ENCODE measurements around the gene RHEB.
"Not testable (repeated sequence)": the region's sequence is repeated elsewhere in the genome, so short reads cannot be mapped to it uniquely, and the experiment has no call there.

RHEB gene

DNA sequence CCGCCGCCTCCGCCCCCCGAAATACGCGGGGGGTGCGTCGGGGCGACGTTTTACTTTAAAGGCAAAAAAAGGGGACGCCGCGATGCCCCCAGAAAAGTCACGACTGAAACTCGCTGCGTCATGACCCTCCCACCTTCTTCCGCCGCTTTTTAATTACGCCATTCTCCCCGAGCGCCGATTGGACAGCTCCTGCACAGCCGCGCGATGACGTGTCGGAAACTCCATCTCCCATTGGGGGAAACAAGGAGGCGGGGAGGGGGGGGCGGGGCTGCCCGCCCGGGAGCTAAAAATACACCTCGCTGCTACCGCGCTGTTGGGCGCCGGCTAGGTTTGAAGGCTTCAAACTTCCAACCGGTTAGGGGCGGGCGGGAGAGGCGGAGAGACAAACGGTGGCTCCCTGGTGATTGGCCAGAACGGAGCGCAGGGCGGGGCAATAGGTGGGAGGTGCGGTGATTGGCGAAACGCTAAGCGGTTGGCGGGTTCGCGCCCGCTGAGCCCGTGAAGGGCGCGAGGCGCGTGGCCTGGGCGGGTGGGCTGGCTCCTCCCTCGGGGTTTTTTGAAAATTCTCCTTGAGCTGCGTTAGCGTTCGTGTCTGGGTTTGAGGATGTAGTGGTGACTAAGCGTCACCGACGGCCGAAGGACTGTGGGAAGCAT lies at the start of gene RHEB:
RHEB (minus strand) TSS at position 131 of the 654 bp plus-strand sequence. CDS start 384 bp downstream, outside the sequence.
- DNase-seq (ENCODE audit: low spot score) = peak; percentile 100

DNA sequence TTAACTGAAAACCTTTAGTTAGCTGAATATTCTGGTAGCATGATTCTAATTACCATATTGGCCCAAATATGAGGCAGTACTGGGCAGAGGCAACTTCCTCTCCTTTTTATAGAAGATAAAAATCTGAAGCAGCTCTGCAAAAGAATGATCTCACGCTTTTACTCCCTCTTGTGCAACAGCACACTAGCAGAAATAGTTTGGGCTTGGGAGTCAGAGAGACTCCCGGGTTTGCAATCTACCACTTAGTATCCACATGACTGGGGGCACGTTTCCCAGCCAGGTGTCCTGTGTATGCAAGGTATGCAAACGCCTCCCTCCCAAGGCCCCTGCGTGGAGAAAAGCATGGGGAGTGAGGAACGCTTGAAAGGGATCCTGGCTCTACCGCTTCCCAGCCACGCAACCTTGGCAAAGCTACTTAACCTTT lies 47.2 kb upstream of the RHEB start:
- no peak for DNase-seq (ENCODE audit: low spot score)

GRCh38 chr7:151565541-151565940 lies 45.8 kb upstream of the RHEB start:
- DNase-seq (ENCODE audit: low spot score) = no peak

DNA sequence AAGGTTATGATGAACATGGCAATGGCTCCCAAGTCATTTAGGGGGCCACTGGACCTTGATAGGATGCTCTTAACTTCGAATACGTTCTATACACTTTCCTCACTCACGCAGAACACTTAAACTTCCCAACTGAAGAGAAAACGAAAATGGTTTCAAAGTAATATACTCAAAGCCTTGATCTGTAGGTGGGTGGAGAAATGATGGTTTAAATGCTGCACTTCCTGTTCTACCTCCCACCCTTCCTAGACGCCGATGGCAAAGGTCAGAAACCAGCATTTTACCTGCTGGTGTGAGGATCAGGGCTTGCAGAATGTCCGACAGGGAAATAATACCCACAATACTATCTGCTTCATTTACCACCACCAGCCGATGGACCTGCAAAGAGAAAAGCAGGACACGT lies 40.5 kb upstream of the RHEB start:
- DNase-seq (ENCODE audit: low spot score) = no peak

DNA sequence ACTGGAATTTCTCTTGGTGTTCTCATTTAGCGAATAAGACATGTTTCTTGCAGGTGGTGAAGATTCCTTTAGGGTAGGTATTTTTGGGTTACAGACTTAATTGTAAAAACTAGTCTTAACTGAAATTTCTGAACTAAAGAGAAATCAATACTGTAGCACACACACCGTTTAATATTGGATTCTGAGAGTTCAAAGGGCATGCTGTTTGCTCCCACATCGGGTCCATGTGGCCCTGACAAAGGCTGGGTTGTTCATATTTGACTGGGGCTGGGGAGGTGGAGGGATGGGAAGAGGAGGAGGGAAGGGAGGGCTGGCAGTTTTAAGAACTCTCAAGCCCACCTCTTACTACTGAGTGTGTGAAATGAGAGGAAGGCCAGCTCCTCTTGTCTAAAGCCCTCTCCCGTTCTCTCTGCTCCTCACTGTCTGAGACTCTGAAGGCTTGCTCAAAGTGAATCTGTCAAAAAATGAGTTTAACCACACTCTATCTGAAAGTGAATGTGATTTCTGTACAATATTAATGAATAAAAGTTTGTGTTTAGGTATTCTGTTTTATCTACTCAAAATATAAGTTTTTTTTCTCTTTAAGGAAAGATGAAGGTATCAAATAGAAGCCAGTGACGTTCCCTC lies 40.0 kb upstream of the RHEB start:
- DNase-seq (ENCODE audit: low spot score) = no peak

DNA sequence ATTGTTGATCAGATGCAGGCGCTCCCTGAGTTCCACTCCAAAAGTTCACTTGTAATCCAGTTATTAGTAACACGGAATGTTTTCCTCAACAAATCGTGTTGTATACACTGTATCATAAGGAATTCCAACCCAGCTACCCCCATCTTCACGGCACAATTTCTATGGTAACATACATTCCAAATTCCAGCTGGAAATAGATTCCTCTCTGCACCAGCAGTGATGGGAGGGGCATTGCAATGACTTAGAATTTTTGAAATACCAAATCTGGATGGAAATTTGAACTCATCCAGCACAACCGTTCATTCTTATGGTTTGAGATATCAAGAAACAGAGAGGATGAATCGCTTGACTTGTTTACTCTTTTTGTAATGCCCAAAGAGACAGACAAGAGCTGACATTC lies 38.9 kb upstream of the RHEB start:
- no peak for DNase-seq (ENCODE audit: low spot score)

DNA sequence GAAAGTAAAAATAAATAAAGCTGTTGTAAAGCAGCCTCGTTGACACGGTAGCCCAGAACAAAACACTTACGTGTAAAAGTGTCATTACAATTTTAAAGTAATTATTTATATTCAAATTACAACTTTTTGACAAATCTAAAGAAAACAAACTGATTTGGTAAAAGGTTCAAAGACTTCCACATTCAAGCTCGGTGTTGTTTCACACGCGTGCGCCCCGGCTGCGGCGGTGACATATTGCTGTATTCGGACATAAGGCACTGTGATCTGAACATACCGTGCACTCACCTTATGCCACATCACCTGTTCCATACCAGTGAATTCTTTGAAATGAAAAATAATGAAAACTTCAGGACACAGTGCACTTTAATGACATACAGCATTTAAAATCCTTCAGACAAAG lies 36.9 kb upstream of the RHEB start:
- DNase-seq (ENCODE audit: low spot score) = no peak

DNA sequence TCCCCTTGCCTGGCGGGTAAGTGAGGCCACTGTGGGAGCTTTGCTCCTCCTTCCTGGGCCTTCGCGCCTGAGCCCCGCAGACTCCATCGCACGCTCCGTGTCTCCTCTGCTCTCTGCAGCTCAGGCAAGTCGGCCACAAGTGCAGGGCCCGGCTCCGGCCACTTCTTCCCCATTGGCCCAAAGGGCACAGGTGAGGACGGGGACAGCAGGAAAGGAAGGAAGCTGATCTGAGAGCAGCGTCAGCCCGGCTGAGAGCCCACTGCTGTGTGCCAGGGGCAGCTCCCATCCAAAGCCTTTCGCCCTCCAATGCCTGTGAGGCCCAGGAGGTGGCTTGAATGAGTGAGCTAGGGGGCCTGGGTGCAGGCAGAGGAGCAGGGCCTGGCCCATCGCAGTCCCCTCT lies 33.7 kb upstream of the RHEB start:
- no peak for DNase-seq (ENCODE audit: low spot score)

DNA sequence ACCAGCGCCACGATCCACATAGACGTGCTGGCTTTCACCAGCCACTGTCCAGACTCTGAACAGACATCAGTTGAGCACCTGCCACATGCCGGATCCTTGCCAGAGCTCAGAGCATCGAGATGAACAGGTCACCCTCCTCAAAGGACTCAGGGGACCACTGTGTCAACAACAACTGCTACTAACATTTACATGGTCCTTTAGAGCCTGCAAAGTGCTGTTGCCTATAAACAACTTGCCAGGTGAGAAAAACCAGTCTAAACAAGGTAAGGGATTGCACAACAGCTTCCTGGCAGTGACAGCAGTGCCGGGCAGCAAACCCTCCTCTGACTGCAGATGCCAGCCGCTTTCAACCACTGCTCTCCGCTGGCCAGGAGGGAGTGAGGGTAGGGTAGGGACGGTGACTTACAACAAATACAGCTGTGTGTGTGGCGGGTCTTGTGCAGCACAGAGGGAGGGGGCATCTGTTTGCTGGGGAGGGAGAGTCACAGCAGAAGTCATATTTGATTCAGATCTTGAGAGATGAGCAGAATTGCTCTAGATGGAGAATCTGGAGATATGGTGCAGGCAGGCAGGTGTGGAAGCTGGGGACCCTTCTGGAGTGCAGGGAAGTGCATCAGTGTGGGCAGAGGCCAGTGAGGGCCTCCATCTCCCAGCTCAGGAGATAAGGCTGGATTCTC lies 32.8 kb upstream of the RHEB start:
- DNase-seq (ENCODE audit: low spot score) = no peak

GRCh38 chr7:151551820-151552219 lies 32.1 kb upstream of the RHEB start:
- DNase-seq (ENCODE audit: low spot score) = no peak

GRCh38 chr7:151550656-151551286 lies 31.1 kb upstream of the RHEB start:
- no peak for DNase-seq (ENCODE audit: low spot score)

DNA sequence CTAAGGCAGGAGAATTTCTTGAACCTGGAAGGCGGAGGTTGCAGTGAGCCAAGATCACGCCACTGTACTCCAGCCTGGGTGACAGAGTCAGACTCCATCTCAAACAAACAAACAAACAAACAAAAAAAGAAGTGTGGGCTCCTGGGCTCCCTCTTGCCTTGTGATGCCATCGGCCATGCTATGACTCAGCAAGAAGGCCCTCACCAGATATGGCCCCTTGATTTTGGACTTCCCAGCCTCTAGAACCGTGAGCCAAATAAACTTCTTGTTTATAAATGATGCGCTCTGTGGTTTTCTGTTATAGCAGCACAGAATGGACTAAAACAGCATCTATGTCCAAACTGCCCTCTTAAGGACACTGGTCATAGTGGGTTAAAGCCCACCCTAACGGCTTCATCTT lies 29.9 kb upstream of the RHEB start:
- DNase-seq (ENCODE audit: low spot score) = no peak

DNA sequence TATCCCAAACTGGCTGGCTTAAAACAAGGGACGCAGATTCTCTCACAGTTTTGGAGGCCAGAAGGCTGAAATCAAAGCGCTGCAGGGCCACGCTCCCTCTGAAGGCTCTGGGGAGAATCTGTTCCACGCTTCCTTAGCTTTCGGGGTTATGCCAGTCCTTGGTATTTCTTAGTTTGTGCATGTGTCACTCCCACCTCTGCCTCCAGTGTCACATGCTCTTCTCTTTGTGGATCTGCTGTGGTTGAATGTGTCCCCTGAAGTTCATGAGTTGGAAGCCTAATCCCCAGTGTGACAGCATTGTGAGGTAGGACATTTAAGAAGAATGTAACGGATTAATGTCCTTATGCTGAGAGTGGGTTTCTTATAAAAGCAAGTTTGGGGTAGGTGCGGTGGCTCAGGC lies 29.4 kb upstream of the RHEB start:
- no peak for DNase-seq (ENCODE audit: low spot score)

DNA sequence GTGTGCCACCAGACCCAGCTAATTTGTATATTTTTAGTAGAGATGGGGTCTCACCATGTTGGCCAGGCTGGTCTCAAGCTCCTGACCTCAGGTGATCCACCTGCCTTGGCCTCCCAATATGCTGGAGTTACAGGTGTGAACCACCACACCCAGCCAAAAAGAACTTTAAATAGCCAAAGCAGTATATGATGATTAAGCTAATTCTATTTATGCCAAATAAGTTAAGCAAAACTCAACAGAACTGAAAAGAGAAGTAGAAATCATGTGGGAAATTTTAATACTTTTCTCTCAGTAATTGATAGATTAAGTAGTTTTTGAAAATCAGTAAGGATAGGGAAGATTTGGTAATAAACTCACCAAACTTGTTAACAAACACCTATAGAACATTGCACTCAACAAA lies 24.5 kb upstream of the RHEB start:
- no peak for DNase-seq (ENCODE audit: low spot score)

GRCh38 chr7:151542606-151543130 lies 23.0 kb upstream of the RHEB start:
- no peak for DNase-seq (ENCODE audit: low spot score)

DNA sequence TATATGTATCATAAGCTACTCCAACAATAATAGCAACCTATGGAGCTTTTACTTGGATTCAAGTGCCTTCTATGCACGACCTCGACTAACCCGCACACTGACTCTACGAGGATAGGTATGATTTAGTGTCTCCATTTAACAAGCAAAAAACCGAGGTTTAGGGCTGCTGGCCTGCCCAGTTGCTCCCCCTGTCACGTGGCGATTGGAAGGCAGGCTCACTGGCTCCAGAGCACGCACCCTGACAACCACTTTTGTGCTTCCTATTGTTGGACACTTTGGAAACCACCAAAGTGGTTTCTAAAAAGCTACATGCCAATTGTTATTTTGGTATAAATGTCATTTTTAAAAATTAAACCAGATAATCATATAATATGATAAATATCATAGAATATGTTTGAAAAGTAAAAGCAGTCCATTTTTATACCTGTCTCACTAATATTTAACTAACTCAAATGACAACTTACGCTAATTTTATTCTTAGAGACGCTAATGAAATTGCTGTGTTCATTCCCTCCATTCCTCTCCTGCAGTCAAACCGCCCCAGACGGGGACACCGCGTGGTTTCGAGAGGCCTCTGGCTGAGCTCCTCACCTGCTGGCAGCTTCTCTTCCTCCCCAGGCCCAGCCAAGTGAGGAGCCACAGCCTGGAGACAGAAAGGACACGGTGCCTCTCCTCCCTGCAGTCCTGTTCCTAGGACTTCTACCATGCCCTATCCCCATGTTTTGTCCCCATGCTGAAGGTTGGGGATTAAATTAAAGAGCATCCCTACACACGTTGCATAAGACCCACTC lies 22.2 kb upstream of the RHEB start:
- DNase-seq (ENCODE audit: low spot score) = no peak

DNA sequence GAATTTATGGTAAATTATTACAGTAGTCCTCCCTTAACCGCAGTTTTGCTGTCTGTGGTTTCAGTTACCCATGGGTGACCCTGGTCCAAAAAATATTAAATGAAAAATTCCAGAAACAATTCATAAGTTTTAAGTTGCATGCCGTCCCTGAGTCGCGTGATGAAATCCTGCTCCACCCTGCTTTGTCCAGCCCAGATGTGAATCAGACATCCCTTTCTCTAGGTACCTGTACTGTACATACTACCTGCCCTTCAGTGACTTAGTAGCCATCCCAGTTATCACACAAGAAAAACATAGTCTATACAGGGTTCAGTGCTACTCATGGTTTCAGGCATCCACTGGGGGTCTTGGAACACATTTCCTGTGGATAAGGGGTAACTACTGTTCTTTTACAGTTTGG lies 20.5 kb upstream of the RHEB start:
- DNase-seq (ENCODE audit: low spot score) = no peak

- DNase-seq (ENCODE audit: low spot score) = peak; percentile 60
Observed at GRCh38 chr7:151539088-151539671, 19.5 kb upstream of the RHEB start.

- no peak for DNase-seq (ENCODE audit: low spot score)
Observed at GRCh38 chr7:151537818-151538561, 18.3 kb upstream of the RHEB start.

DNA sequence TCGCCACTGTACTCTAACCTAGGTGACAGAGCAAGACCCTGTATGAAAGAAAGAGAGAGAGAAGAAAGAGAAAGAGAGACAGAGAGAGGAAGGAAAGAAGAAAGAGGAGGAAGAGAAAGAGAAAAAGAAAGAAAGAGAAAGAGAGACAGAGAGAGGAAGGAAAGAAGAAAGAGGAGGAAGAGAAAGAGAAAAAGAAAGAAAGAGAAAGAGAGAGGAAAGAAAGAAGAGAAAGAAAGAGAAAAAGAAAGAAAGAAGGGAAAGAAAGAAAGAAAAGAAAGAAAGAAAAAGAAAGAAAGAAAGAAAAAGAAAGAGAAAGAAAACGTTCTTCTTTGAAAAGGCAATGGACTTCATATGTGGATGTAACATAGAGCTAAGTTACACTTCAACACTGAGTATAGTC lies 16.5 kb upstream of the RHEB start:
- not testable (repeated sequence) for DNase-seq (ENCODE audit: low spot score)

DNA sequence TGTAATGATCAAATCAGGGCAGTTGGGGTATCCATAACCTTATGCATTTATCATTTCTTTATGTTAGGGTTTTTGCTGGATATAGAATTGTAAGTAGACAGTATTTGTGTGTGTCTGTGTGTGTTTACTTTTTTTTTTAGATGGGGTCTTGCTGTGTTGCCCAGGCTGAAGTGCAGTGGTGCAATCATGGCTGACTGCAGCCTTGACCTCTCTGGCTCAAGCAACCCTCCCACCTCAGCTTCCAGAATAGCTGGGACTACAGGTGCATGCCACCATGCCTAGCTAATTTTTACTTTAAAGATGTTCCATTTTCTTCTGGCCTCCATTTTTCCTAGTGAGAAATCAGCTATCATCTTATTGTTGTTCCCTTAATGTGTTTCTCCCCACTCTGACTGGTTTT lies 10.1 kb upstream of the RHEB start:
- no peak for DNase-seq (ENCODE audit: low spot score)

All from NAMALWA (cell line).